ENCODE data around the gene CHP1.

The CHP1 gene

GRCh38 chr15:41283653-41284426 is 52.8 kb downstream of the CHP1 start:
- Histone ChIP-seq H3K27me3 (replicated peaks; ENCODE audit: control insufficient read depth, insufficient read depth, low read length) (no peaks in the 10 kb centered on the region), H3K4me3 (replicated peaks; ENCODE audit: low read depth, low read length) (peak overlapping the region; percentile 87), H3K36me3 (ENCODE audit: control insufficient read depth, insufficient read depth, low read length) (peaks cover 3% of the 10 kb centered on the region)
- TF ChIP-seq CTCF (IDR thresholded peaks at IDR 0.05; ENCODE audit: insufficient read depth, low read length, poor library complexity, severe bottlenecking) = no peak
- peak; percentile 99 for DNase-seq (ENCODE audit: extremely low read depth, insufficient read length)

DNA sequence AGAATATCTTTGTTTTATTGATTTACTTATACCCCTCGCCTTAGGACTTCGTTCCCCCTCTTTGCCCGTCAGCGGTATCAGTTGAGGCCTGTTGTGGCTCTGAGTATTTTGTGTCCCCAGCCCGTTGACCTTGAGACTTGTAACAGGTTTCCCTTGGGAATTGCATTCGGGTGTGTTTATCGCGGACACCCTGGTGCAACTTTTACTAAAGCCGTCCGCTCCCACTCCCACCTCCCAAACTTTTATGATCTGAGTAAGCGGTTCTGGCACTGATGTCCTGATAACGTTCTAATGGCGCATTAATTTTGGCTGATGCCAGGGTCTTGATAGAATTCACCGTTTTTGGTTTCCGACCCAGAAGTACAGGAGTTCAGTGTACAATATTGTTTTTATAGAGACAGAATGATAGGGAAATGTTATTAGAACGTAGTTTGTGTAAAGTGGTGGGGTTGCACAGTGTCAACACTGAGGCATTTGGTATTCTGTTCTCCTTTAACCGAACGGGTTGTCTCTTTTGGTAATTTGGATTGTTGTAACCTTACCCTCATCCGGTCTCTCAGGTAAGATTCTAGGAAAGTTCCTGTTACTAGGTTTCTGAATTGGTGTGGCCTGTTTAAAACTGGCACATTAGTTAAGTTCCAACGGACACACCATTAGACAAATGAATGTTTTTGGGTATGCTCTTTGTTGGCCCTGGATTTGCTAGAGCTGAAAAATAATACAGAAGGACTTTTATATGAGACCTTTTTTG is 53.5 kb downstream of the CHP1 start:
- Histone ChIP-seq H3K27me3 (replicated peaks; ENCODE audit: control insufficient read depth, insufficient read depth, low read length) (no peaks in the 10 kb centered on the region), H3K36me3 (ENCODE audit: control insufficient read depth, insufficient read depth, low read length) (peaks cover 3% of the 10 kb centered on the region), H3K4me3 (replicated peaks; ENCODE audit: low read depth, low read length) (peak overlapping the region; percentile 87)
- no peak for TF ChIP-seq CTCF (IDR thresholded peaks at IDR 0.05; ENCODE audit: insufficient read depth, low read length, poor library complexity, severe bottlenecking)
- DNase-seq (ENCODE audit: extremely low read depth, insufficient read length) = no peak

DNA sequence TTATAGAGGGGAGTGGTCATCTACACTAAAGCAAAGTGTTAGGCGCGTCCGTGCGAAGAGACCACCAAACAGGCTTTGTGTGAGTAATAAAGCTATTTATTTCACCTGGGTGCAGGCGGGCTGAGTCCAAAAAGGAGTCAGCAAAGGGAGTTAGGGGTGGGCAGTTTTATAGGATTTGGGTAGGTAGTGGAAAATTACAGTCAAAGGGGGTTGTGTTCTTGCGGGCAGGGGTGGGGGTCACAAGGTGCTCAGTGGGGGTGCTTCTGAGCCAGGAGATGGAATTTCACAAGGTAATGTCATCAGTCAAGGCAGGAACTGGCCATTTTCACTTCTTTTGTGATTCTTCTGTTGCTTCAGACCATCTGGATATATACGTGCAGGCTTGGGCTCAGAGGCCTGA is 54.2 kb downstream of the CHP1 start:
- no peaks in the 10 kb centered on the region for H3K27me3 ChIP-seq (replicated peaks; ENCODE audit: control insufficient read depth, insufficient read depth, low read length)
- no peak for TF ChIP-seq CTCF (IDR thresholded peaks at IDR 0.05; ENCODE audit: insufficient read depth, low read length, poor library complexity, severe bottlenecking)
- H3K36me3 ChIP-seq (ENCODE audit: control insufficient read depth, insufficient read depth, low read length) = peaks cover 3% of the 10 kb centered on the region
- no peak for DNase-seq (ENCODE audit: extremely low read depth, insufficient read length)
- peak overlapping the region; percentile 87 for H3K4me3 ChIP-seq (replicated peaks; ENCODE audit: low read depth, low read length)

DNA sequence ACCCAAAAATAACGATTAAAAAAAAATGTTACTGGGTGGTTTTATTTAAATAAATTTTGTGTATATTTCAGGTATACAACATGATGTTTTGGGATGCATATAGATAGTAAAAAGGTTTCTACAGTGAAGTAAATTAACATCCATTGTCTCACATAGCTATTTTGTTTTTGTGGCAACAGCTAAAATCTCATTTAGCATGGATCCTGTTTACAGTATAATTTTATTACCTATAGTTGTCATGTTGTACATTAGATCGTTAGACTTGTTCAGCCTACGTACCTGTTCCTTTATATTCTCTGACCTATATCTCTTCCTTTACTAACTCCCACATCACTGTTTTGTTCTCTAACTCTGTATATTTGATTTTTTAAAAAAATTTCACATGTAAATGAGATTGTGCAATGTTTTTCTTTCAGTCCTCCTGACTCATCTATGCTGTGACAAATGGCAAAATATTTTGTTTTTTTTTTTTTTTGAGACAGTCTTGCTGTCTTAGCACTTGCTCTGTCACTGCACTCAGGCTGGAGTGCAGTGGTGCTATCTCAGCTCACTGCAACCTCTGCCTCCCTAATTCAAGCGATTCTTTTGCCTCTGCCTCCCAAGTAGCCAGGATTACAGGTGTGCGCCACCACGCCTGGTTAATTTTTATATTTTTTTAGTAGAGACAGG is 55.7 kb downstream of the CHP1 start:
- DNase-seq (ENCODE audit: extremely low read depth, insufficient read length) = no peak
- Histone ChIP-seq H3K36me3 (ENCODE audit: control insufficient read depth, insufficient read depth, low read length) (peaks cover 3% of the 10 kb centered on the region), H3K4me3 (replicated peaks; ENCODE audit: low read depth, low read length) (no peak overlapping the region), H3K27me3 (replicated peaks; ENCODE audit: control insufficient read depth, insufficient read depth, low read length) (no peaks in the 10 kb centered on the region)
- no peak for TF ChIP-seq CTCF (IDR thresholded peaks at IDR 0.05; ENCODE audit: insufficient read depth, low read length, poor library complexity, severe bottlenecking)

GRCh38 chr15:41288464-41288863 is 57.4 kb downstream of the CHP1 start:
- no peak for DNase-seq (ENCODE audit: extremely low read depth, insufficient read length)
- peaks cover 3% of the 10 kb centered on the region for H3K36me3 ChIP-seq (ENCODE audit: control insufficient read depth, insufficient read depth, low read length)
- H3K27me3 ChIP-seq (replicated peaks; ENCODE audit: control insufficient read depth, insufficient read depth, low read length) = no peaks in the 10 kb centered on the region
- H3K4me3 ChIP-seq (replicated peaks; ENCODE audit: low read depth, low read length) = no peak overlapping the region
- TF ChIP-seq CTCF (IDR thresholded peaks at IDR 0.05; ENCODE audit: insufficient read depth, low read length, poor library complexity, severe bottlenecking) = no peak

Measured in GM06990 (cell line).